GM12865 (cell line): Measurements from ENCODE around the gene RPLP2.

ENCODE experiments used
- DNase-seq: peaks from one replicate; pipeline ENCODE4 v3.0.0; 2010; ENCODE audit warnings: low read depth
- H3K4me3 ChIP-seq: 2 replicates; pipeline ENCODE4 v1.5.1; 2011; ENCODE audit warnings: mild to moderate bottlenecking, low read depth, low read length, control low read depth
- TF ChIP-seq, protein P1 (sequence below): IDR thresholded peaks from 2 replicates; pipeline ENCODE4 v1.5.1; 2011; ENCODE audit warnings: low read length, control low read depth, low read depth, inconsistent platforms; ENCODE audit not compliant: insufficient read depth; ENCODE audit errors: missing control alignments

RPLP2 gene

DNA sequence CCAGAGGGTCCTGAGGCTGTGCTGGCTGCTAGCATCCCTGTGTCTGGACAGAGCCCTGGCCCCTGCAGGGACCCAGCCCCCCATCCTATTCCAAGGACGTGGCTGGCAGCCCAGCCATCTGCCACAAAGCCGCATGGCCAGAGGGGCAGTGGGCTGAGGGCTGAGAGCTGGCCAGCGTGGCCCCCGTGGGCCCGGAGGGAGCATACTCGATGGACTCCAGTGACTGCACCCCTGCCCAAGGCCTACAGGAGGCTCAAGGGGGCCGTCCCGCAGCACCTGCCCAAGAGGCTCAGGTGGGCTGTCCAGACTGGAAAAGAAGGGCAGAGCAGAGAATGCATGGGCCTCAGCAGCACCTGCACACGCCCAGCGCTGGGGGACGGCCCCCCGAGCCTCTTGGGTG lies 46.0 kb downstream of the RPLP2 start:
- no peak for DNase-seq
- H3K4me3 ChIP-seq: no peak overlapping the region

DNA sequence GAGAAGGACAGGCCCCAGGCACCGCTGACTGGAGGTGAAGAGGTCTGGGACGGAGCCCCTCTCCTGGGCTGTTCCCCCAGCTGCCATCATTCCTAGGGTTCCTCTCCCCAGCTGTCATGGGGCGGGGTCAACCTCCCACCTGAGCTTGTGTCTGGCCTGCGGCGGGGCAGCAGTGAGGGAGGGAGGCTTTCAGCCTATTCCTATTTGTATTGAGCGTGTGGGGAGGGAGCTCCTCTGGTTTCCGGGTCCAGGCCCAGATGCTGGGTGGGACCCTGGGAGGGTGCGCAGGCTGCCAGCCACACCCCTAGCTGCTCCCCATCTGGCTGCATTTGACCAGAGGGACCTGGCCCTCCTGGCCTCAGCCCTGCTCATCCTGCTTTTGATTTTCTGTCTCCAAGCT lies 46.6 kb downstream of the RPLP2 start:
- TF ChIP-seq, protein P1, sequence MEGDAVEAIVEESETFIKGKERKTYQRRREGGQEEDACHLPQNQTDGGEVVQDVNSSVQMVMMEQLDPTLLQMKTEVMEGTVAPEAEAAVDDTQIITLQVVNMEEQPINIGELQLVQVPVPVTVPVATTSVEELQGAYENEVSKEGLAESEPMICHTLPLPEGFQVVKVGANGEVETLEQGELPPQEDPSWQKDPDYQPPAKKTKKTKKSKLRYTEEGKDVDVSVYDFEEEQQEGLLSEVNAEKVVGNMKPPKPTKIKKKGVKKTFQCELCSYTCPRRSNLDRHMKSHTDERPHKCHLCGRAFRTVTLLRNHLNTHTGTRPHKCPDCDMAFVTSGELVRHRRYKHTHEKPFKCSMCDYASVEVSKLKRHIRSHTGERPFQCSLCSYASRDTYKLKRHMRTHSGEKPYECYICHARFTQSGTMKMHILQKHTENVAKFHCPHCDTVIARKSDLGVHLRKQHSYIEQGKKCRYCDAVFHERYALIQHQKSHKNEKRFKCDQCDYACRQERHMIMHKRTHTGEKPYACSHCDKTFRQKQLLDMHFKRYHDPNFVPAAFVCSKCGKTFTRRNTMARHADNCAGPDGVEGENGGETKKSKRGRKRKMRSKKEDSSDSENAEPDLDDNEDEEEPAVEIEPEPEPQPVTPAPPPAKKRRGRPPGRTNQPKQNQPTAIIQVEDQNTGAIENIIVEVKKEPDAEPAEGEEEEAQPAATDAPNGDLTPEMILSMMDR: no peak

More for the DNA sequence above, 46.0 kb downstream of the RPLP2 start:
- TF ChIP-seq, protein P1: no peak

DNA sequence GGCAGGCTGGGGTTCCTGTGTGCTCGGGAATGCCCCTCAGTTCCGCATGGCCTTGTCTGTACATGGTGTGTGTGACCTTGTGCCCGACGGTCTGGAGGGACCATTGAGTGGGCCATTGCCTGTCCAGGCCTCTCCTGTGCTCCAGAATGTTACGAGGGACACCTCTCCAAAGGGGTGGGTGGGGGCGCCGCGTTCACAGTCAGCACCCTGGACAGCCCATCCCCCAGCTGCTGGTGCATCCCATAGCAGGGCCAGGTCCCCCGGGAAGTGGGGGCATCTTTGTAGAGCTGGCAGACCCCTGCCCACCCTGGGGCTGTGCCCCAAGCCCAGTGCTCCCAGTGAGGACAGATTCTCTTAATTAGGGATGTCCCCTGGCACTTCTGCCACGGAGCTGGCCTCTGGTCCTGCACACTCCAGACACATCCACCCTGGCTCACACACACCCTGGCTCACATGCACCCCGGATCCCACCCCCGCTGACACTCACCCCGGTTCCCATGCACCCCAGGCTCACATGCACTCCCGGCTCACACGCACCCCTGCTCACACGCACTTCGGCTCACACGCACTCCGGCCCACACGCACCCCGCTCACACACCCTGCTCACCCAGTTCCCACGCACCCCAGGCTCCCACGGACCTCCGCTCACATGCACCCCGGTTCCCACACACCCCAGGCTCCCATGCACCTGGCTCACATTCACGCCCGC lies 48.4 kb downstream of the RPLP2 start:
- TF ChIP-seq, protein P1: no peak
- DNase-seq: no peak
- no peak overlapping the region for H3K4me3 ChIP-seq

More for the DNA sequence above, 46.6 kb downstream of the RPLP2 start:
- no peak for DNase-seq
- no peak overlapping the region for H3K4me3 ChIP-seq

DNA sequence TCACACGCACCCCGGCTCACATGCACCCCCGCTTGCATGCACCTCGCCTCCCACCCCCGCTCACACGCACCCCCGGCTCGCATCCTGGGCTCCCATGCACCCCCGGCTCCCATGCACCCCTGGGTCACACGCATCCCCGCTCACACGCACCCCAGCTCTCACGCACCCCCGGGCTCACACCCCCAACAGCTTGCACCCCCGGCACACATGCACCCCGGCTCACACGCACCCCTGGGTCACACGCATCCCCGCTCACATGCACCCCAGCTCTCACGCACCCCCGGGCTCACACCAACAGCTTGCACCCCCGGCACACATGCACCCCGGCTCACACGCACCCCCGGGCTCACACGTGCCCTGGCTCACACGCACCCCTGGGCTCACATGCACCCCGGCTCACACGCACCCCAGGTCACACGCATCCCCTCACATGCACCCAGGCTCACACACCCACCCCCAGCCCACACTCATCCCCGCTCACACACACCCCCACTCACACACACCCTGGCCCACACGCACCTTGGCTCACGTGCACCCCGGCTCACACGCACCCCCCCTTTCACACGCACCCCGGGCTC lies 49.1 kb downstream of the RPLP2 start:
- TF ChIP-seq, protein P1: no peak
- H3K4me3 ChIP-seq: no peak overlapping the region
- DNase-seq: no peak

DNA sequence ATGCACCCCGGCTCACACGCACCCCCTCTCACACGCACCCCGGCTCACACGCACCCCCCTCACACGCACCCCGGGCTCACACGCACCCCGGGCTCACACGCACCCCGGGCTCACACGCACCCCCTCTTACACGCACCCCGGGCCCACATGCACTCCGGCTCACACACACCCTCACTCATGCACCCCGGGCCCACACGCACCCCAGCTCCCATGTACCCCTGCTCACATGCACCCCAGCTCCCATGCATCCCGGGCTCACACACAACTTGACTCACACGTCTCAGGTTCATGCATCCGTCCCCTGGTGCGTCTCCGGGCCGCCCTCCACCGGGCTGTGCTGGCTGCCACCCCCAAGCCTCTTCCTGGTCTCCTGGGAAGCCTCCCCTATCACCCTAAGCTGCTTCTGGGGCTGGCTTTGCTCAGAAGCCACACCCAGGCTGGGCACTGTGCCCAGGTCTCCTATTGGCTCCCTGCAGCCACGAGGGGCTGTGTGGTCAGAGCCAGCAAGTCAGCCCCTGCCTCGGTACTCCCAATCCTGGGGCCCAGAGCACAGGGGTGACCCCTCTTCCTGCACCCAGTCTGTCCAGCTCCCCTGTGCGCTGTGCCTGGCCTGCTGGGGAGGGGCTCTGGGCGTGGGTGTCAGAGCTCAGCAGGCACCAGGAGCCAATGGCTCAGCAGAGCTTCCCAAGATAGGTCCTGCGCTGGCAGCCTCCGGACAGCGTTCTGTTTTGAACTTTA lies 49.8 kb downstream of the RPLP2 start:
- TF ChIP-seq, protein P1: no peak
- DNase-seq: no peak
- no peak overlapping the region for H3K4me3 ChIP-seq

DNA sequence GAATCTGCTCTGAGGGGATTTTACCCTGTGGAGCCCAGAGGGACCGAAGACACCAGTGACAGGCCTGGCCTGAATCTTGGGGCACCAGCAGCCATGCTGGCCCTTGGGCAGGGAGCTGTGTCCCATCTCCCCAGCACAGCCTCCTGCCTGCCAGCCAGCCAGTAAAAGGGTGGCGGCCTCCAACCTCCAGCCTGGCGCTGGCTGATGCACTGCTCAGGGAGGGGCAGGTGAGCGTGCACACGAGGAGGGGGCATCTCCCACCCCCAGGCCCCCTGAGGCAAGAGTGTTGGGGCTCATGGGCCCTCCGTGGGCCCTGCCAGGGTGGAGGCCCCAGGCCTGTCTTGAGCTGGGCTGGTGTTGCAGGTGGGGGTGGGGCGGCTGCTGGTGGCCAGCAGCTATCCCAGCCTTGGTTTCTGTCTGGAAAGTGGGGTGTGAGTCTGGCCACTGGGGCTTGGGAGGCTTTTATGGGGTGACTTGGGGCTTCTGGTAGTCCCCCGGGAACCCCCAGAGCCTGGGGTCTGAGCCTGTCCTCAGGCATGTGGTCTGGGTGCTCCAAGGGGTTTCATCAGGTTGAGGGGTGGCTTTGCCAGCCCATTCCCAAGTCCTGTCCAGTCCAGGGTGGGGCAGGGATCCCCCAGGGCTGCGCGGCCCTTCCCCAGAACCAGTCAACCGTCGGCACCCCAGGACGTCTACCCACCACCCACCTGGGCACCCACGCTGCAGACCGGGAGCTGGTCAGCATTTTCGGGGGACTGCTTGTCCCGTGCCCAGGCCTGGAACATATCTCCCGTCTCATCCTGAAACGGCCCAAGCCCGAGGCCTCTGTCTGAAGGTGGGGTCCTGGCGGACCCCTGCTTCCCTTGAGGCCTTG lies 50.7 kb downstream of the RPLP2 start:
- TF ChIP-seq, protein P1: no peak
- no peak overlapping the region for H3K4me3 ChIP-seq
- no peak for DNase-seq
